Mesendoderm (in vitro differentiated cells): ENCODE data around the gene UBTFL1.
"Not testable (repeated sequence)": the region's sequence is repeated elsewhere in the genome, so short reads cannot be mapped to it uniquely, and the experiment has no call there.

Experiments
- DNase-seq: peaks from one replicate; pipeline ENCODE4 v3.0.0; 2013
- H2AK5ac ChIP-seq: 2 replicates; pipeline ENCODE4 v1.6.1; 2013; ENCODE audit warnings: low read length, inconsistent platforms
- H2BK120ac ChIP-seq: 2 replicates; pipeline ENCODE4 v1.6.1; 2013; ENCODE audit warnings: low read depth, mild to moderate bottlenecking, low read length, moderate library complexity, mixed read lengths
- H2BK15ac ChIP-seq: replicated peaks from 2 replicates; pipeline ENCODE4 v1.6.1; 2013; ENCODE audit warnings: low read depth, mild to moderate bottlenecking, moderate library complexity
- H2BK5ac ChIP-seq: 2 replicates; pipeline ENCODE4 v1.6.1; 2013; ENCODE audit warnings: low read length, inconsistent platforms
- H3K18ac ChIP-seq: 2 replicates; pipeline ENCODE4 v1.6.1; 2013; ENCODE audit warnings: mild to moderate bottlenecking, low read length, mixed read lengths
- H3K23ac ChIP-seq: one replicate; pipeline ENCODE4 v1.6.1; 2013; ENCODE audit warnings: low read length
- H3K27ac ChIP-seq: 2 replicates; pipeline ENCODE4 v1.5.1; 2013; ENCODE audit warnings: low read depth, mild to moderate bottlenecking, inconsistent platforms, low read length, moderate library complexity
- H3K27me3 ChIP-seq: 2 replicates; pipeline ENCODE4 v1.6.1; 2013; ENCODE audit warnings: low read length, control low read depth, mild to moderate bottlenecking, inconsistent platforms; ENCODE audit not compliant: insufficient read depth, poor library complexity
- H3K36me3 ChIP-seq: 2 replicates; pipeline ENCODE4 v1.6.1; 2013; ENCODE audit warnings: low read length, inconsistent platforms; ENCODE audit not compliant: control insufficient read depth, insufficient read depth
- H3K4ac ChIP-seq: one replicate; pipeline ENCODE4 v1.6.1; 2013; ENCODE audit warnings: low read depth, mild to moderate bottlenecking, low read length, moderate library complexity
- H3K4me1 ChIP-seq: 2 replicates; pipeline ENCODE4 v1.6.1; 2013; ENCODE audit warnings: low read depth, low read length, inconsistent platforms; ENCODE audit not compliant: control insufficient read depth
- H3K4me2 ChIP-seq: 2 replicates; pipeline ENCODE4 v1.6.1; 2013; ENCODE audit warnings: low read length
- H3K4me3 ChIP-seq: 2 replicates; pipeline ENCODE4 v1.5.1; 2013; ENCODE audit warnings: mild to moderate bottlenecking, low read length
- H3K56ac ChIP-seq: one replicate; pipeline ENCODE4 v1.6.1; 2013; ENCODE audit warnings: low read length
- H3K79me1 ChIP-seq: 2 replicates; pipeline ENCODE4 v1.6.1; 2013; ENCODE audit warnings: low read length, inconsistent platforms
- H3K79me2 ChIP-seq: 2 replicates; pipeline ENCODE4 v1.6.1; 2013; ENCODE audit warnings: mild to moderate bottlenecking, low read length; ENCODE audit not compliant: control insufficient read depth, insufficient read depth
- H3K9ac ChIP-seq: 2 replicates; pipeline ENCODE4 v1.6.1; 2013; ENCODE audit warnings: low read length, inconsistent platforms
- H4K5ac ChIP-seq: one replicate; pipeline ENCODE4 v1.6.1; 2013; ENCODE audit warnings: low read length
- H4K8ac ChIP-seq: one replicate; pipeline ENCODE4 v1.6.1; 2013; ENCODE audit warnings: low read depth, mild to moderate bottlenecking, control low read depth, low read length, moderate library complexity
- WGBS: extraction: QIAGEN DNeasy Blood & Tissue Kit; methylation state at CpG from one replicate; pipeline ENCODE4 v1.1.7; 2013; ENCODE audit warnings: low lambda C conversion rate, missing lambda C conversion rate; ENCODE audit not compliant: insufficient coverage; ENCODE audit errors: extremely low coverage; 5-methylcytosine and 5-hydroxymethylcytosine counted together

The UBTFL1 gene

DNA sequence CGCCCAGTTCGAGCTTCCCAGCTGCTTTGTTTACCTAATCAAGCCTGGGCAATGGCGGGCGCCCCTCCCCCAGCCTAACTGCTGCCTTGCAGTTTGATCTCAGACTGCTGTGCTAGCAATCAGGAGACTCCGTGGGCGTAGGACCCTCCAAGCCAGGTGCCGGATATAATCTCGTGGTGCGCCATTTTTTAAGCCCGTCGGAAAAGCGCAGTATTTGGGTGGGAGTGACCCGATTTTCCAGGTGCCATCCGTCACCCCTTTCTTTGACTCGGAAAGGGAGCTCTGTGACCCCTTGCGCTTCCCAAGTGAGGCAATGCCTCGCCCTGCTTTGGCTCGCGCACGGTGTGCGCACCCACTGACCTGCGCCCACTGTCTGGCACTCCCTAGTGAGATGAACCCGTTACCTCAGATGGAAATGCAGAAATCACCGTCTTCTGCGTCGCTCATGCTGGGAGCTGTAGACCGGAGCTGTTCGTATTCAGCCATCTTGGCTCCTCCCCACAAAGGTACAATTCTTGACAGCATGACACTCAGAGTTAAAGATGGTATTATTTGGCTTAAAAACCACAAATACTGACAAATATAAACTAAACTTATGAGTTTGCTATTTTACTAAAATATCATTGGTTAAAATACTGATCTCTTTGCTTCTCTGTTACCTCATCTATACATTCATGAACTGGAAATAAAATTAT, 9.6 kb downstream of the UBTFL1 start:
- H2BK15ac ChIP-seq, H2AK5ac ChIP-seq, H4K8ac ChIP-seq, H3K56ac ChIP-seq, DNase-seq, H3K36me3 ChIP-seq, H2BK5ac ChIP-seq, H2BK120ac ChIP-seq, H3K27me3 ChIP-seq, H4K5ac ChIP-seq, H3K9ac ChIP-seq, H3K79me1 ChIP-seq, H3K4me2 ChIP-seq, H3K79me2 ChIP-seq, H3K4ac ChIP-seq, H3K27ac ChIP-seq, H3K4me1 ChIP-seq, H3K23ac ChIP-seq, H3K18ac ChIP-seq, H3K4me3 ChIP-seq: not testable (repeated sequence)
- no CpG with 5 or more reads among the region's 28 CpGs for WGBS

DNA sequence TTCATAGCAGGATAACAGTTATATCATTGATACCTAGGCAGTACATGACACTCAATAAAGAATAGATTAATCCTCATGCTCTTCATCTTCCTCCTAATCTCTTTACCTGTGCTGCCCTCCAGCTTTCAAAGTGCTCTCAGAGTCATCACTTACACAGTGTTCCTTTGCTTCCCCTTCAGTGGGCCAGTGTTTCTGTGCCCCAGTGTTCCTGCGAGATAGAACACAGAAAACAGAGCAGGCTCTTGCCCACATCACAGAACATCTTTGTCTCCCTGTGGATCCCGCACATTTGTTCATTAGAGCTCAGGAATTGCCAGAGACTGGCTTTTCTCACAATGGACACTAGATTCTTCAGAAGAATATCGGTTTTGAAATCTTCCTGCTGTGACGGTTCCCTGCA, 12.5 kb downstream of the UBTFL1 start:
- not testable (repeated sequence) for H2BK5ac ChIP-seq, H2AK5ac ChIP-seq, H3K18ac ChIP-seq, H3K27me3 ChIP-seq, H3K23ac ChIP-seq, H3K79me1 ChIP-seq, H3K27ac ChIP-seq, DNase-seq, H3K36me3 ChIP-seq, H3K9ac ChIP-seq, H3K4ac ChIP-seq, H2BK15ac ChIP-seq, H3K4me2 ChIP-seq, H3K79me2 ChIP-seq, H3K56ac ChIP-seq, H2BK120ac ChIP-seq, H4K8ac ChIP-seq, H3K4me3 ChIP-seq, H3K4me1 ChIP-seq, H4K5ac ChIP-seq
- no CpG with 5 or more reads among the region's 4 CpGs for whole genome bisulfite sequencing

DNA sequence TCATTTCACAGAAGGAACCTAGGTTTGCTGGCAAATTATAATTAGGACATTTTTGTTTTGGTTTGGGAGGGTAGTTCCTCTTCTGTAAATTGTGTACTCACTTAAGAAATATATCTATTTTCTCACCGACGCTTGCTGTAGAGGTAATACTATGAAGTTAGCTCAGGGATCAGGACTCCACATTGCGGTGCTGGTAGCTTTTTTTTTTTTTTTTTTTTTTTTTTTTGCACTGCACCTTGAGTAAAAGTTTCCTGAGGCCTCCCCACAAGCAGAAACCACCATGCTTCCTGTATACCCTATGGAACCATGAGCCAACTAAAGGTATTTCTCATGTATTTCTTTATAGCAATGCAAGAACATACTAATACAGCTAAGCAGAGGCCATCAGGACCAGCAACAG, 14.7 kb downstream of the UBTFL1 start:
- H3K27ac ChIP-seq = no peak overlapping the region
- H3K27me3 ChIP-seq = no peaks in the 10 kb centered on the region
- no peak overlapping the region for H3K56ac ChIP-seq
- H3K4ac ChIP-seq = no peak overlapping the region
- H3K4me2 ChIP-seq = no peak overlapping the region
- no peak overlapping the region for H4K5ac ChIP-seq
- H3K4me3 ChIP-seq = no peak overlapping the region
- H3K23ac ChIP-seq = no peak overlapping the region
- no peaks in the 10 kb centered on the region for H3K36me3 ChIP-seq
- H4K8ac ChIP-seq = no peak overlapping the region
- H2BK120ac ChIP-seq = no peak overlapping the region
- no peak overlapping the region for H3K9ac ChIP-seq
- H3K79me2 ChIP-seq = no peaks in the 10 kb centered on the region
- H3K4me1 ChIP-seq = no peaks in the 10 kb centered on the region
- no CpG with 5 or more reads among the region's 3 CpGs for WGBS
- DNase-seq = no peak
- H3K18ac ChIP-seq = no peak overlapping the region
- H2BK15ac ChIP-seq = no peak overlapping the region
- H3K79me1 ChIP-seq = no peaks in the 10 kb centered on the region
- no peak overlapping the region for H2AK5ac ChIP-seq
- no peak overlapping the region for H2BK5ac ChIP-seq

DNA sequence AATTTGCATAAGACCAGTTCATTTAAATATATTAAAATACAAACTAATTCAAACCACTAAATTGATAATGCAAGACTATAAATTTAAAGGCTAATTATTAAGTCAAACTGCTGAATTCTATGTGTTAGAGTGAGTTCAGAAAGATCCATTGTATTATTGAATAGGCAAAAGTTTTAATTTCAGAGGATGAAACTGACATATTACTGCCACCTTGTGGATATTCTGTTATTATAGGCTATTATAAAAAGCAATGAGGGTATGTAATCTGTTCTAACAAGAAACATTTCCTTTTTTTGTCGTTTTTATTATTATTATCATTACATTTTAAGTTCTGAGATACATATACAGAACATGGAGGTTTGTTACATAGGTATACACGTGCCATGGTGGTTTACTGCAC, 27.8 kb downstream of the UBTFL1 start:
- H3K23ac ChIP-seq = no peak overlapping the region
- no peak overlapping the region for H3K4ac ChIP-seq
- no peak overlapping the region for H4K8ac ChIP-seq
- no peaks in the 10 kb centered on the region for H3K79me1 ChIP-seq
- H3K79me2 ChIP-seq = no peaks in the 10 kb centered on the region
- H3K27me3 ChIP-seq = no peaks in the 10 kb centered on the region
- no peak overlapping the region for H2BK120ac ChIP-seq
- no peak overlapping the region for H3K4me2 ChIP-seq
- H2BK5ac ChIP-seq = no peak overlapping the region
- no peak overlapping the region for H3K56ac ChIP-seq
- no peaks in the 10 kb centered on the region for H3K4me1 ChIP-seq
- H4K5ac ChIP-seq = no peak overlapping the region
- no CpG with 5 or more reads among the region's 2 CpGs for WGBS
- no peaks in the 10 kb centered on the region for H3K36me3 ChIP-seq
- no peak for DNase-seq
- H2BK15ac ChIP-seq = no peak overlapping the region
- H2AK5ac ChIP-seq = no peak overlapping the region
- H3K27ac ChIP-seq = no peak overlapping the region
- no peak overlapping the region for H3K9ac ChIP-seq
- H3K4me3 ChIP-seq = no peak overlapping the region
- H3K18ac ChIP-seq = no peak overlapping the region

DNA sequence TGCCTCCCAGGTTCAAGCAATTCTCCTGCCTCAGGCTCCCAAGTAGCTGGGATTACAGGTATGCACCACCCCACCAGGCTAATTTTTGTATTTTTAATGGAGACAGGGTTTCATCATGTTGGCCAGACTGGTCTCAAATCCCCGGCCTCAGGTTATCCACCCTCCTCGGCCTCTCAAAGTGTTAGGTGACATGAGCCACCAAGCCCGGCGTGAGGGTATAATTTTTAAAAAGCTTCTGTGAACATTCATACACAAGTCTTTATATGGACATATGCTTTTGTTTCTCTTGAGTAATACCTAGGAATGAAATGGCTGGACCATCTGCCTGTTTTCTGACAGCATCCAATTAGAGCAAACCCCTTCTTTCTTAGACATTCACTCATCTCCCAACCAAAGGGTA, 34.4 kb downstream of the UBTFL1 start:
- H4K8ac ChIP-seq = no peak overlapping the region
- H3K79me2 ChIP-seq = no peaks in the 10 kb centered on the region
- no peaks in the 10 kb centered on the region for H3K27me3 ChIP-seq
- H4K5ac ChIP-seq = no peak overlapping the region
- H3K27ac ChIP-seq = no peak overlapping the region
- H3K4me1 ChIP-seq = no peaks in the 10 kb centered on the region
- H2AK5ac ChIP-seq = no peak overlapping the region
- no peak overlapping the region for H3K4me3 ChIP-seq
- H2BK5ac ChIP-seq = no peak overlapping the region
- no peak overlapping the region for H3K4me2 ChIP-seq
- H2BK120ac ChIP-seq = no peak overlapping the region
- H2BK15ac ChIP-seq = no peak overlapping the region
- no peak overlapping the region for H3K4ac ChIP-seq
- no peak overlapping the region for H3K56ac ChIP-seq
- no CpG with 5 or more reads among the region's 4 CpGs for WGBS
- H3K36me3 ChIP-seq = no peaks in the 10 kb centered on the region
- no peak overlapping the region for H3K9ac ChIP-seq
- H3K23ac ChIP-seq = no peak overlapping the region
- no peak overlapping the region for H3K18ac ChIP-seq
- H3K79me1 ChIP-seq = no peaks in the 10 kb centered on the region
- DNase-seq = no peak

DNA sequence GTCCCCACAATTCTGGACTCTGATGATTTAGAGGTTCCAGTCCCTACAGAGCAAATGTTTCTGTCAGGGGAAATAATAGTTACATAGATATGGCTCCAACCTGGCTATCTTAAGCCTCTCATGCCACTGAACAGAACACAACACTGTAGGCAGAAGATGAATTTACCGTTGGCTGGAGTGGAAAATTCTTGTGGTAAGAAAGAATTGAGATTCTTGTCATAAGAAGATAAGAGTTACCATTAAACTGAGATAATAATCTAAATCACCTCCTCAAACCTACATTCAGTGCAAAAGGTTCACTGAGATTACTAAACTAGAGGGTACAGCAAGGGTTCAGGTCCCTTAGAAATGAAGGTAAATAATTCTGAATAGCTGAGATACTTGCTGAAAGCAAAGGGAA, 38.6 kb downstream of the UBTFL1 start:
- no peaks in the 10 kb centered on the region for H3K4me1 ChIP-seq
- H3K18ac ChIP-seq = no peak overlapping the region
- no peak overlapping the region for H2BK120ac ChIP-seq
- no peak overlapping the region for H3K23ac ChIP-seq
- no peak overlapping the region for H2BK15ac ChIP-seq
- no peaks in the 10 kb centered on the region for H3K36me3 ChIP-seq
- no peak overlapping the region for H3K27ac ChIP-seq
- WGBS = no CpG with 5 or more reads among the region's 1 CpG
- H4K5ac ChIP-seq = no peak overlapping the region
- peak; percentile 3 for DNase-seq
- no peak overlapping the region for H3K56ac ChIP-seq
- H2BK5ac ChIP-seq = no peak overlapping the region
- no peak overlapping the region for H4K8ac ChIP-seq
- no peak overlapping the region for H3K4me2 ChIP-seq
- H3K9ac ChIP-seq = no peak overlapping the region
- H3K4me3 ChIP-seq = no peak overlapping the region
- H3K27me3 ChIP-seq = no peaks in the 10 kb centered on the region
- no peaks in the 10 kb centered on the region for H3K79me1 ChIP-seq
- no peak overlapping the region for H3K4ac ChIP-seq
- no peaks in the 10 kb centered on the region for H3K79me2 ChIP-seq
- H2AK5ac ChIP-seq = no peak overlapping the region
